ENCODE measurements around the gene ARHGAP22.

The ARHGAP22 gene

DNA sequence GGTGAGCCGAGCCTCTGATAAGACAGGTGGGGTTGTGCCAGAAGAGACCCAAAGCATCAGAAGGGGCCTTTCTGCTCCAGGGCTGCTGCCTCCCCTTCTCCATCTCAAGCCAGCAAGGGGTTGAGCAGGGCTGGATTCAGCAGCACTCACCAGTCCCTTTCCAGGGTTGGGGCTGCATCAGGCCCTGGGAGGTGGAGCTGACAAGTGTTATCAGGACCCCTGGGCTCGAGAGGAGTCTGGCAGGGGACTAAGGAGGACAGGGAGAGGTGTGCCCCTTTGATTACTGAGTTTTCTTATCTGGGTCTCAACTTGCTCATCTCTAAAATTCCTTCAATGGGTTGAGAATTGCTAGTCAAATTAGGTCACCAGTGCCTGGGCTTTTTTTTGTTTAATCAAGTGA is 17.8 kb downstream of the ARHGAP22 start:
- no peak overlapping the region for H3K4me3 ChIP-seq
- H3K9me3 ChIP-seq = no peaks in the 10 kb centered on the region
- no peak for DNase-seq
- no peaks in the 10 kb centered on the region for H3K27me3 ChIP-seq
- TF ChIP-seq, protein P1, sequence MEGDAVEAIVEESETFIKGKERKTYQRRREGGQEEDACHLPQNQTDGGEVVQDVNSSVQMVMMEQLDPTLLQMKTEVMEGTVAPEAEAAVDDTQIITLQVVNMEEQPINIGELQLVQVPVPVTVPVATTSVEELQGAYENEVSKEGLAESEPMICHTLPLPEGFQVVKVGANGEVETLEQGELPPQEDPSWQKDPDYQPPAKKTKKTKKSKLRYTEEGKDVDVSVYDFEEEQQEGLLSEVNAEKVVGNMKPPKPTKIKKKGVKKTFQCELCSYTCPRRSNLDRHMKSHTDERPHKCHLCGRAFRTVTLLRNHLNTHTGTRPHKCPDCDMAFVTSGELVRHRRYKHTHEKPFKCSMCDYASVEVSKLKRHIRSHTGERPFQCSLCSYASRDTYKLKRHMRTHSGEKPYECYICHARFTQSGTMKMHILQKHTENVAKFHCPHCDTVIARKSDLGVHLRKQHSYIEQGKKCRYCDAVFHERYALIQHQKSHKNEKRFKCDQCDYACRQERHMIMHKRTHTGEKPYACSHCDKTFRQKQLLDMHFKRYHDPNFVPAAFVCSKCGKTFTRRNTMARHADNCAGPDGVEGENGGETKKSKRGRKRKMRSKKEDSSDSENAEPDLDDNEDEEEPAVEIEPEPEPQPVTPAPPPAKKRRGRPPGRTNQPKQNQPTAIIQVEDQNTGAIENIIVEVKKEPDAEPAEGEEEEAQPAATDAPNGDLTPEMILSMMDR (IDR thresholded peaks at IDR 0.05) = no peak
- H3K27ac ChIP-seq = no peak overlapping the region
- no peaks in the 10 kb centered on the region for H3K36me3 ChIP-seq
- peaks cover 0 to 8% (median 0%) of the 10 kb centered on the region in 4 donors for H3K4me1 ChIP-seq
- intact Hi-C loops (cut with DNase I; ENCODE audit: low total_unique reads) = no loop called here

DNA sequence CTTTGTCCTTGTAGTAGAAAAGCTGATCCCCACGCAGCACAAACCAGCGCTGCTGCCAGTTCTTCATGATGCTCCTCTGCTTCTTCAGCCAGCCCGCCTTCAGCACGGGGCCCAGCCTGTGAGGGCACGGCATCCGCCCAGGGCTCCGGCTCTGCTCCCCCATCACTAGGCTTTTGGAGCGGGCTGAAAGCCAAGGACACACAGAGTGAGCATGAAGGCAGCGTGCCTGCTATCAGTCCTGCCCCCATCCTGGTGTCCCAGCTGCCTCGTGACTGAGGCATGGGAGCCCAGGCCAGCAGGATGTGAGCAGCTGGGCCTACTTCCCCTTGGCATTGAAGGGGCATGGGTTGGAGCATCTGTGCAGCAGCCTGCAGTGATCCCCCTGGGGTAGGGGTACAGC is 21.9 kb downstream of the ARHGAP22 start:
- DNase-seq = peak in 1 of 2 donors; percentile 38
- Histone ChIP-seq H3K9me3 (no peaks in the 10 kb centered on the region), H3K27me3 (no peaks in the 10 kb centered on the region), H3K27ac (no peak overlapping the region), H3K36me3 (no peaks in the 10 kb centered on the region), H3K4me1 (no peaks in the 10 kb centered on the region), H3K4me3 (no peak overlapping the region)
- TF ChIP-seq, protein P1 (IDR thresholded peaks at IDR 0.05) = no peak
- intact Hi-C loops (cut with DNase I; ENCODE audit: low total_unique reads) = no loop called here

DNA sequence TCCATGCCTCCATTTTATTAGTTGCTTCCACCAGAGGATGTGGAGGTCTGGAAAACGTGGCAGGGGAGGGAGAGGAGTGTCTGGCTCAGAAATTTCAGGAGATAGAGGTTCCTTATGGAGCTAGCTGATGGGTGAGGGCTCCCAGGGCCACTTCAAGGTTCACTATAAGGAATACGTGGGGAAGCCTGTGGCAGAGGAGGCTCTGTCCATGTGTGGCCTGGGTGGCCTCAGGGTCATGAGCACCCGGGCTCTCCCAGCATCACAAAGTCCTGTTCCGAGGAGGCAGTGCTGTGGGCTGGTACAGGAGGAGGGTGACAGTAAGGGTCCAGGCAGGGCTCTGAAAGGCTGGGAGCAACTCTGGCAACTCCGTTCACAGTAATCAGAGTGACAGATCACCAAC is 24.6 kb downstream of the ARHGAP22 start:
- no peak overlapping the region for H3K27ac ChIP-seq
- H3K27me3 ChIP-seq = no peaks in the 10 kb centered on the region
- intact Hi-C loops (cut with DNase I; ENCODE audit: low total_unique reads) = no loop called here

DNA sequence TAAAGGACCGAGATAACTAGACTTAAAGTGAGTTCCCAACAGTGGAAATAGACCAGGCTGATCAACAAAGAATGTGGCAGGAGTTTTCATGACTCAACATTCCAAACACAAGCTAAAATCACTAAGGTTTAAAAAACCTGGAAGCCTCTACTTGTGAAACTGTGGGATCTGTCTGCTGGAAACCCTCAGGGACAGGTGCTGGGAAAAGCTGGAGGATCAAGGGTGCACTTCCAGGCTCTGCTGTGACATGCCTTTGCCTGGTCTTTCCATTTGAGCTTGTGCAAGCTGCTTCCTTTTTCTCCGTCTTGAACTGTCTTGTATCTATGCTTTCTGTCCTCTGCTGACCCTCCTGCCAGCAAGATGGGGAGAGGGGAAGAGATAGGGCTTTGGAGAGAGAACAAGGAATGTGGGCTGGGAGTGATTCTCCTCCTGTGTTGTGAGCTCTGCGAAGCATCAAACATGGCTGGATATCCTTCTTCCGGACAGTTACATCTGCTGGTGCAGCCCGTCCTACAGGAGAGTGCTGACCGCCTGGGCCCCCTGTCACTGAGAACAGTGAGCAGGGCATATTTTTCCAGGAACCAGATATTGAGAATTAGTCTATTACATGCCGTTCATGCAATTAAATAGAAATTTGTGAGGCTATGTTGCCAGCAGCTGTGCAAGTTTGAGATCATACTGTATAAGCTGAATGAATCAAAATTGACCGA is 25.5 kb downstream of the ARHGAP22 start:
- Histone ChIP-seq H3K9me3 (no peaks in the 10 kb centered on the region), H3K4me1 (no peaks in the 10 kb centered on the region), H3K4me3 (no peak overlapping the region), H3K36me3 (no peaks in the 10 kb centered on the region), H3K27ac (no peak overlapping the region), H3K27me3 (no peaks in the 10 kb centered on the region)
- intact Hi-C loops (cut with DNase I; ENCODE audit: low total_unique reads) = no loop called here
- DNase-seq = no peak
- TF ChIP-seq, protein P1 (IDR thresholded peaks at IDR 0.05) = no peak

More for the DNA sequence above, 24.6 kb downstream of the ARHGAP22 start:
- Histone ChIP-seq H3K4me3 (no peak overlapping the region), H3K9me3 (no peaks in the 10 kb centered on the region), H3K4me1 (no peaks in the 10 kb centered on the region), H3K36me3 (no peaks in the 10 kb centered on the region)
- TF ChIP-seq, protein P1 (IDR thresholded peaks at IDR 0.05) = no peak
- no peak for DNase-seq

DNA sequence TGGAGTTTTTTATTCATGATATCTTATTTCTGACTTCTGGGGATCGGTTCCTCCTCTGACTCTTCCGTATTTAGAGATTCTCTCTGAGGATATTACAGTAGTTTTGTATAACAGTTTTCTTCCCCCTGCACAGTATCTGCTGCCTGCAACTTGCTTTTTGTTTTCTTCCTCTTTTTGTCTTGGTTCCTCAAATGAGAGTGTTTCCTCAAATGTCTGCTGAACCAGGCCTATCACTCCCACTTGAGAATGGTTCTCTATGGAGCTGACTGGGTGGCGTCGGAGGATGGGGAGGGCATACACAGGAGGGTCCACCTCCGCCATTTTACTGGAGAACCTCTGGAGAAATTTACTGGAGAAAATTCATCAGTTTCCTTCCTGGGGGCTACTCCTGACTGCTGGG is 27.7 kb downstream of the ARHGAP22 start:
- DNase-seq = no peak
- no peak overlapping the region for H3K4me3 ChIP-seq
- H3K27ac ChIP-seq = no peak overlapping the region
- H3K4me1 ChIP-seq = no peaks in the 10 kb centered on the region
- H3K36me3 ChIP-seq = no peaks in the 10 kb centered on the region
- TF ChIP-seq, protein P1 (IDR thresholded peaks at IDR 0.05) = no peak
- no peaks in the 10 kb centered on the region for H3K9me3 ChIP-seq
- intact Hi-C loops (cut with DNase I; ENCODE audit: low total_unique reads) = no loop called here
- H3K27me3 ChIP-seq = no peaks in the 10 kb centered on the region
